Activated CD8-positive, alpha-beta memory T cell treated with anti-CD3 and anti-CD28 coated beads, Interleukin-2, amount 50 U/mL, for 4 hours (primary cell): Measurements from ENCODE around the gene ME3.
"Not testable (repeated sequence)": the region's sequence is repeated elsewhere in the genome, so short reads cannot be mapped to it uniquely, and the experiment has no call there.

ENCODE experiments used
- DNase-seq: peaks from one replicate; pipeline ENCODE4 v3.0.0-alpha.2; 2020

Gene ME3

DNA sequence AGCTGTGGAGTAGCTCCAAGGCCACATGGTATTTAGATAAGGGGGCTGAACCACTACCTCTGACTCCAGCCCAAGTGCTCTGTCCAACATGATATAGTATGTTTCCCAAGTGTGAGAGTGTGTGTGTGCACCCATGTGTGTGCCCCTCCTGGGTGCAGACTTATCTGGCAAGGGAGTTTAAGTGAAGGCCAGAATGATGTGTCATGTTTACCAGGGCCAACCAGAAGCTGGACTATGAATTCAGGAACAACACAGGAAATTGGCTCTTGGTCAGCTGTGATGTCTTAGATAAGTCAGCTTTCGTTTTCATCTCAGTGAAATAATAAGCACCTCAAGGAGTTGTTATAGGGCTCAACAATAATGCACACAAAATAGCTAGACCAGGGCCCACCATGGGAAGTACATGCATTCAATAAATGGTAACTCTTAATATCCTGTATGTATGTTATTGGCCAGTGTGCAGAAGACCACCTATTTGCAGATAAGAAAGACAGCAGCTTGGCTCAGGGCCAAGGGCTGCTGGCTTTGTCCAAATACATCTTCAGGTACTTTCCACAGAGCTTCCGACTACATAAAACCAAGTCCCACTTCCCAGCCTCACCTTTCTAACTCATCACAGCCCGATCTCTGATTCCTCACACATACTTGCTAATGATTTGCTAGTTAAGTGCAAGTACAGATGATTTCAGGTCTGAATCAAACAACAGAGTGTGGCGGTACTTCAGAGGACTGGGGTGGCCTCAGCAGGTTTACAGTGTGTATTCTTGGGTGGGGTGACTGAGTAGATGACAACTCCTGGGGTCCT, 120.9 kb downstream of the ME3 start:
- DNase-seq, result no peak

DNA sequence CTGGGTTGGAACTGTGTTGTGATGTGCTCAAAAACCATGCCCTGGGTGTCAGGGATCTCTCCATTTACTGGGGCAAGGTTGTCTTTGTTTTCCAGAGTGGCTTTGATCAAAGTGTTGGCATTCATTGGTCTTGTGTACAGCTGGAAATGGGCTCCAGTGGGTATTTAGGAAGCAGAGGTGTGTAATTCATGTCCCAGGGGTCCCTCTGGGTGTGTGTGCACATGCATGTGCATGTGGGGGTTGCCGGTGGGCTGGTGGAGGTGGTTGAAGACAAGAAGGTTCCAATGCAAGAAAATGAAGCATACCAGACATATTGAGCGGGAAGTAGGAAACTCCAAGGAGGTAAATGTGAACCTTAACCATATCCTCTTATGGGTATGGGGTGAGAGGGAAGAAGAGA, 121.7 kb downstream of the ME3 start:
- DNase-seq, result no peak

DNA sequence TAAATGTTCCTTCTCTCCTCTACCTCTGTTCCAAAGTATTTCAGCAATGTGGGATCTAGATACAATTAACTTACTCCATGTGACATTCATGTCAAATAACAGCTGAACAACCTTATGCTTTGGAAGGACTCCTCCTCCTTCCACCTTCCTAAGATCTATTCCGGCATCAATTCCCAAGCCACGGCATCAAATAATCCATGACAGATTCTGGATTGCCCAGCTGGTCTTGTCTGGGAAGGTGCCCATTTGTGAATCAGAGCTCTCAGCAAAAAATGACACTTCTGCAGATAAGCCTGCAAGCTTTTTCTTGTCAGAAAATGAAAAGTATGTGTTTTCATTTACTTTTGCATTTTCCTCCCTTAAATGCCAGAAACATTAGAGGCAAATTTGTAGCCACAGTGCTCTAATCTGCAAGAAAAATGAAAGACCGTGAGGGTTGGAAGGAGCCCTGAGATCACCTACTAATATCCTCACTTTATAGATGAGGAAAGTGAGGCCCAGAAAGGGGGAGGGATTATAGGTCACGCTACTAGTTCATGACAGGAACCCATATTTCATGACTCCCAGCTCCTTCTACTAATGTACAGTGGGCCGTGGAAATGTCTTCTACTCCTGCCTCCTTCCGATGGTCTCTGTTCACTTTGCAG, 124.0 kb downstream of the ME3 start:
- no peak for DNase-seq

DNA sequence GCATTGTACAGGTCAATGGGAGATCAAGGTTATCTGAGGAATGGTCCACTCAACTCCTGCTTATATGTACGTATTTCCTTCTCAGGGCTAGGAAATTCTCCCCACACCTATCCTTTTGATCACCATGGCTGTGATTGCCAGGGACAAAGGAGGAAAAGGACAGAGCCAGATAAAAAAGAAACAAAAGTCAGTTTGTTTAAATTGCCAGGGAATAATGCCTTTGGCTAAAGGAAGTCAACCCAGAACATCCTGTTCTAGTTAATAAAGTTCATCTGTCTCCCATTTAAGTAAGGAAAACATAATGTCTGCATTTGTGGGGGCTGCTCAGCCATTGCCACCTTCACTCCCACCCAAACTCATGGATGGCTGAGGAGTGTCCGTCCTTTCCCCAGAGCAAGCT, 124.7 kb downstream of the ME3 start:
- DNase-seq, result no peak

DNA sequence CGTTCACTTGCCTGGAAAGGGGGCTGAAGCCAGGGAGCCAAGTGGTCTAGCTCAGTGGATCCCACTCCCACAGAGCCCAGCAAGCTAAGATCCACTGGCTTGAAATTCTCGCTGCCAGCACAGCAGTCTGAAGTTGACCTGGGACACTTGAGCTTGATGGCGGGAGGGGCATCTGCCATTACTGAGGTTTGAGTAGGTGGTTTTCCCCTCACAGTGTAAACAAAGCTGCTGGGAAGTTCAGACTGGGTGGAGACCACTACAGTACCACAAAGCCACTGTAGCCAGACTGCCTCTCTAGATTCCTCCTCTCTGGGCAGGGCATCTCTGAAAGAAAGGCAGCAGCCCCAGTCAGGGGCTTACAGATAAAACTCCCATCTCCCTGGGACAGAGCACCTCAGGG, 131.1 kb downstream of the ME3 start:
- DNase-seq, result not testable (repeated sequence)

DNA sequence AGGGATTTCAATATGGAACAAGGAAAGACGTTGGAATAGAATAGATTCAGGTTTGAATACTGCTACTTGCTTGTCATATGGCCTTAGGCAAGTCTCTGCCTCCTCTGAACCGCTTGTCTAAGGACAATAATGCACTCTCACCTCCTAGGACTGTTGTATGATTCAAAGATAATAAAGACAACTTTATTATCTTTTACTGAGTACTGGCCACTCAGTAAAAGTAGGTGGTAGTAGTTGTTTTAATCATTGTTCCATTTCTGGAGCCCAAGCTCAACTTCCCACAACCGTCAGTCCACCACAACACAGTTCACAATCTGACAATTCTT, 134.2 kb downstream of the ME3 start:
- DNase-seq, result no peak

DNA sequence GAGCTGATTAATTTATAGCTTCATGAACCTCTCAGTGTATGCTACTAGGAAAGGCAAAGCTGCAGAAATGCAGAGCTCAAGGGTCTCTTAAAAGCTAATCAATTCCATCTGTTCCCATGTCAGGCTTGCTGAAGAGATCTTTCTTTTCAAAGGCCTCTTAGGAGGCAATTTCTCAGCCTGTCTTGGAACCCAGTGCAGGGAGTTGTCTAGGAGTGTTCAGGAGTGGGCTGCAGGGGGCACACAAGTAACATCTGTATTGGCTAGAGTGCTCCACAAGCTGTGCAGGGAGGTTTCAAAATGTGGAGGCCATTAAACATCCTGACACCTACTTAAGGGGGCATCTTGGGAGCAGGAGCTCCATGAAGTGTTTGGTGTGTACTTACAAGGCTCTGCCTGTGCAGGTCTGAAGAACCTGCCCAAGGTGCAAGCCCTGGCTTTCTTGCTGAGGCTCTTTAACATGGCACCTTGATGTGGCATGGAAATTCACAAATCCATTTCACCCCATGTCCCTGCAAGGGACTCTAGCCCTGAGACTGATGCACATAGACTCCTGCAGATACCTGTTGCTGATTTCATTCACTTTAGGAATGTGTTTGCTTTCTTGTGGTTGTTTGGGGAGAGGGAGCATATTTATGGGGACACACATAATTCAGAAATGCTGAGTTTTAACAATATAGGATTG, 134.7 kb downstream of the ME3 start:
- DNase-seq, result no peak

DNA sequence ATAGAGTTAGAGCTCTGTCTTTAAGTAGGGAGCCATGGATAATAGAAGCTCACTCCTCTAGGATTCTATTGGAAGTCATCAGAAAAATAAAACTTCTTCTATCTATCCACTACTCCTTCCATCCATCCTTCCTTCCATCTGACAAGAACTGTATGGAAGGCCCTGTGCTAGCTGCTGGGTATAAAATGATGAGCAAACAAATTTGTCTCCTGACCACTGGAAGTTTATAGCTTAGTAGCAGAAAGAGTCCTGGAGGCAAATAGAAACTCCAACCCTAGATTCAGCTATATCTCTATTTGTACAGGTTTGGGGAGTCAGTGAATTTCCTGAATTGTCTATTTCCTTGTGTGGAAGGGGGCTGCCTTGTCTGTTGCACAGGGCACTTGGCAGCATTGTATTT, 136.6 kb downstream of the ME3 start:
- no peak for DNase-seq

DNA sequence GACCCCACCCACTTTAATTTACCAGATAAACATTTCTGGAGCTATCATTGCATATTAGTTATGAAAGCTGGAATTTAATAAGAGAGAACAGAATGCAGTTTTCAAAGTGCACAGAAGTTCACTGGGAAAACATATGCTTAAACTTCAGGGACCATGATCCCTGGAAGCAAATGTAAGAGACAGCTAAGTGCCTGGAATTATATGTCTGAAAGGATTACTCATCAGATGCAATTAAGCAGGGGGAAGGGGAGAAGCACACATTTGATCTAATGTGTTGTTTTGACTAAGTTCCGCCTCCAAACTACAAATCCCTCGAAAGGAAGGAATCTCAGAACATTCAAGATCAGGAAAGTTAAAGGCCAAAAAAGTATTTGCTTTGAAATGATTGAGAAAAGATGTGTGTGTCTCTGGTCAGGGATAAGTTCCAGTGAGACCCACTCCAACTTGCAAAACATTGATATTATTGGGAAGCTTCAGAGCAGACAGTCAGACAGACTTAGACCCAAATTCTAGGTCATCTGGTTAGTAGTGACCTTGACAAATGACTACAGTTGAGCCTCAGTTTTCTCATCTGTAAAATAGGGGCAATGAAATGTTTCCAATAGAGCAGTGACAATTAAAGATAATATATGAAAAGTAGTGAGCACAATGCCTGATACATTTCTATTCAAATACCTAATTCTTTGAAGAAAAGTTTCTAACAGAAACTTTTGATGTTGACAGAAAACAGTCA, 147.6 kb downstream of the ME3 start:
- no peak for DNase-seq

DNA sequence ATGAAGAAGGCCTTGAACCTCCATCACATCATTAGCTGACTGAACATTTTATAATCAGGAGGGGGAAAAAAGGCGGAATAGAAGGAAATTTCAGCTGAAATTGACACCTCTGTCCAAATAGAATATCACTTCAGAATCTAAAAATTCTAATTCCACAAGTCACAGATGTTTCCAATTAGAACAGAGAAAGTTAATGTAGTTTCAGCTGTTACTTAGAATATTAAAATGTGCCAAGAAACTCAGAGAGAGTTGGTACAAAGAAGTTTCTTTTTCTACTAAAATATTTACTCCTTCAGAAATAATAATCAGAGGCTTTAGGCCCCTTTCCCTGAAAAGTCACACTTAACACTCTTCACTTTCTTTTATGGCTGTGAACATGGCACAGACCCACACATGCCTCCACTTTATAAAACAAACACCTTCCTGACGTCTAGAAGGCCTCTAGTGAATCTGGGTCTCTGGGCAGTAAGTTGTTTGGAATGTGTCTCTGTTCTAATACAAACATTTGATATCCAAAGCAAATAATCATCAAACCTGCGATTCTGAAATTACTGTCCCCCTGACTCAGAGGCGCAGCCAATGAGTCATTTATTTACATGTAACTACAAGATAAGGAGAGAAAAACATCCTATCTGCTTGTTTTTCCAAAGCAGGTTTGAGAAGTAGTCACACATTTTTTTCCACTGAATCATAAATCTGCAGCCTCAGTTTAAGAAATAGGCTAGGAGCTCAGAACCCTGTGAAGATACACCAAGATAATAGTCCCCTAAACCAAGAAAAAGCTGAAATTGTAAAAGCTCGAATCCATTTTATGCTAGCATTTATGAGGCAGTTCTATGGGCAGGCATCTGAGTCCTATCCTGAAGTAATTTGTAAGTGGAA, 148.4 kb downstream of the ME3 start:
- no peak for DNase-seq

DNA sequence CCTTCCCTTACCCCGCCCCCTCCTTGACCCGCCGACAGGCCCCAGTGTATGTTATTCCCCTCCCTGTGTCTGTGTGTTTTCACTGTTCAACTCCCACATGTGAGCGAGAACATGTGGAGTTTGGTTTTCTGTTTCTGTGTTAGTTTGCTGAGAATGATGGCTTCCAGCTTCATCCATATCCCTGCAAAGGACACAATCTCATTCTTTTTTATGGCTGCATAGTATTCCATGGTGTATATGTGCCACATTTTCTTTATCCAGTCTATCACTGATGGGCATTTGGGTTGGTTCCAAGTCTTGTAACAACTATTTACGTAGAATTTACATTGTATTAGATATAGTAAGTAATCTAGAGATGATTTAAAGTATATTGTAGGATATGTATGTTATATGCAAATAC, 149.9 kb downstream of the ME3 start:
- DNase-seq, result not testable (repeated sequence)

DNA sequence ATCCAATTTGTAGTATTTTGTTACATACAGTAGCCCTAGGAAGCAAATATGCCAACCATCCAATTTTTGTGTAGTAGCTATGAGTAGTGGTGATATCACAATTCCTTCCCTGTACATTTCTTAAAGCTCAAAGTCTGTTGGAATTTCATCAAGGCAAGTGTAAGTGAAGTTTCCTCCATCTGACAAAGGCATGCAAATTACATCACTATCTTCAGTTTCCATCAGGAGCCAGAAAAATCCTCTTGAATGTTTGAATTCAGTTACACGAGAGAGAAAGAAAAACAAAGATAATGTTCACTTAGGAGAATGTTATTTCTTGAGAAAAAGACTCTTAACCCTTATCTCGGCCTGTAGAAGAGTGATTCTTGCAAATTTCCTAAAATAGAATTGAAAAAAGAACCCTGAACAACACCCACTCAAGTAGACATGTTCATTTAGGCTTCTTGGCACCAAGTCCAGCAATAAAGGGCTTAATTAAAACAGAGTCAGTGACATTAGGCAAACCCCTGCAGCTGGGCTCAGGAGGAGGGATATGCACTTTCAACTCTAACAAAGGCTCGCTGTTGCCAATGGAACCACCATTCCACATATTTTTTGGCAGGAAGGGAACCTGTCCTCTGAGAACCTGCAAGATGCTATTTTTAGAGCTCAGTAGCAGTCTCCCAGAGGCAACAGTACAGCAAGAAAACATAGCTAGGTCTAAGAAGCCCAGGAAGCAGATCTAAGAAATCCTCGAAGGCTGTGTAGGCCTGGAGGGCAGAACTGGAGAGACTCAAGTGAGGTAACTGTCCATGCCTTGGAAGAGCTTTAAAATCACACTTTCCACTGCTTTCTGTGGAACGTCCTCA, 153.1 kb downstream of the ME3 start:
- no peak for DNase-seq

DNA sequence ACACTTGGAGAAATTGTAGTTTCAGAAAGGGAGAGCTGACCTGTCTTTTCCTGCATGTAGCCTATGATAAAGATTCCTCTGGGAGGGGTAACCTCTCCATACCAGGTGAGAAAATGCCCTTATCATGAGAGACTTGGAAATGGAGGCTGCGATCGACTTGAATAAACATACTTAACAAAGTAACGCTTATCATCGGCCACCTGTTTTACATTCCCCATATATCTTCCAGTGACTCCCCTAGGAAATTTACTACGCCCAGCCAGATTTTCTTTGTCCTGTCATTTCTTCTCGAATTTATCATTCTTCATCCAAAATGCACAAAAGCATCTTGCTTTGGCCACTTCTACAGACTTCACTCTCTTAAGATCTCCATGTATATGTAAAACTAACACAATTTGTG, 154.2 kb downstream of the ME3 start:
- DNase-seq, result no peak

DNA sequence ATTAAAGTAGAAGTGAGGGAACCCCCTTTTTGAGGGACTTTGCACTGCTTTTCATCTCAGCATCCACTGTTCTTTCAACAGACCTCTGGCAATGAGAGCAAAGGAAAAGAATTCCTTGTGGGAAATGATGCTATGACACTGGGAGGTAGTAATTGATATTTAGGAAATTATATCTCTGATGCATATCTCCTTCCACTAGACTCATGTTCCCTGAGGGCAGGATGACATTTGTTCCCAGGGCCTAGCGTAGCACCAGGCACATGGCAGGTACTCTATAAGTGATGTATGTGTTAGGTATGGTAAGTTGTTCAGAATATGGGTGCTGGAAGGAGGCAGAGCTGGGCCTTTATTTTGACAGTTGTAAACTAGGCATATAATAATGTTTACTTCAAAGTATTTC, 154.9 kb downstream of the ME3 start:
- no peak for DNase-seq

DNA sequence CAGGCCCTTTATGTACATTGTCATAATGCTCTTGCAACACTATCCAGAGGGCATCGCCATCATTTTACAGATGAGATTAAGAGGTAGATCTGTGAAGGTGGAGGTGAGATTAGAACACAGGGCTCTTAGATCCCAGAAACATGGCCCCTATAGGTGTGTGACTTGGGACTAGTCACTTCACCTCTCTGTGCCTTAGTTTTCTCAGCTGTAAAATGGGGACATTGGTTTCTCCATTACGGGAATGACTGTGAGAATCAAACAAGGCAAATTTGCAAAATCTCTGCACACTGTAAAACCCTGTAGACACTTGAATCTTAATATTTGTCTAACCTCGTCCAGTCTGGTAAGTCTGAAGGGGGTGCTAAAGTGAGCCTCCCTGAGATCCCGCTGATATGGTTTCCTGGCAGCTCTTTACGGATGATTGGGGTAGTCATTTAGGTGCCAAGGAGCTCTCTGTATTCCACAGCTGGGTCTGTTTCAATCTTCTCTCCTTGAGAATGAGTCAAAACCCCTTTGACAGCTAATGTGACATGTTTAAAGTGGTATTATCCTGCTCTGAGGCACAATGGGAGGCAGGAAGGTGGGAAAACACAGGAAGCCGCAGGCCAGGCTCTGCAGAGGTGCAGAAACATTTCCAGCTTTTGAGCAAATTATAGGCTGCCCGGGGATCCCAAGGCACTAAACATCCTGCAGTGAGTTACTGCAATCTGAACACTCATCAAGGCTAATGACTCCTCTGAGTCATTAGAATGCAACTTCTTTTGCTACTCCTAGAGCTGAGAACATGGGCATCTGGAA, 156.9 kb downstream of the ME3 start:
- DNase-seq, result no peak

DNA sequence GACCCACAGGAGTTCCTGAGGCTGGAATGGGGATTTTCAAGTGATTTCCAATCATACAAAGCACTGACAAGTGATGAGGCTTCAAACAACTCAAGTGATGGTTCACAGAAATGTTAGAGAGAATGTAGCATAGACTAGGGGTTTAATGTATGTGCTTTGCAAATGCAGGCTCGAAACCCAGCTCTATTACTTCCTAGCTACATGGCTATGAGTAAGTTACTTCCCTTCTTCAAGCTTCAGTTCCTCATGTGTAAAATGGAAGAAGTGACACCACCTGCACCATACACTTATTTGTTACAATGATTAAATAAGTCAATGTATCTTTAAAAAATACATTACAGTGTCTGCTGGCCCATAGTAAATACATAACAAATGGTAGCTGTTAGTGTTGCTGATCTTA, 158.0 kb downstream of the ME3 start:
- no peak for DNase-seq

DNA sequence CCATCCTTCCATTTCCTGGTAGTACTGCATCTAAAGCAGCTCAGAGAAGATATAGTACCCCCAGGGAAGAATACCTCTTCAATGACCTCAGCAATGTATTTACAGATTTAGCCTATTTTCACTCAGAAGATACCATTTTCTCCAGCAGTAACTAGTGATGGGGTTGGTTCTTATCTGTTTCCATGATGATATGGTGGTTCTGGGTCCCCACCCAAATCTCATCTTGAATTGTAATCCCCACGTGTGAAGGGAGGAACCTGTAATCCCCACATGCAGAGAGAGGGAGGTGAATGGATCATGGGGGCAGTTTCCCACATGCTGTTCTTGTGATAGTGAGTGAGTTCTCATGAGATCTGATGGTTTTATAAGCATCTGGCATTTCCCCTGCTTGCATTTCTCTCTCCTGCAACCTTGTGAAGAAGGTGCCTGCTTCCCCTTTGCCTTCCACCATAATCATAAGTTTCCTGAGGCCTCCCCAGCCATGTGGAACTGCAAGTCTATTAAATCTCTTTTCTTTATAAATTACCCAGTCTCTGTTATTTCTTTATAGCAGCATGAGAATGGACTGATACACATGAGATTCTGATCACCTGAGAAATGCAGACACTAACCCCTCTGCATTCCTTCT, 158.6 kb downstream of the ME3 start:
- no peak for DNase-seq

DNA sequence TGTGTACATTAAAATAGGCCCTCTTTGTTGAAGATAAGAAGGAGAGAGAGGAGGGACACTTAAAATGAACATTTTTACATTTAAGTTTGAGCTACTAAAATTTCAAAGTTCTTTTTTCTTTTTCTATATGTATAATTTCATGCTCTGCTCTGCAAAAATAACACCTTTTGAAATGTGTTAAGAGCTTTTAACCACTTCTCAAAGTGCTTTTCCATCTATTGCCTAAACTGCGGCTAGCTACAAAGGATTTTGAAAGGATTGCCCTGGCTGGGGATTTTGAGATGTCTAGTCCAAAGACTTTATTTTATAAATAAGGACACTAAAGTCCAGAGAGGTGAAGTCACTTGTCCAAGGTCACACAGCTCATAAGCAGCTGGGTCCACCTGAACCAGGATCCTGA, 159.3 kb downstream of the ME3 start:
- no peak for DNase-seq

DNA sequence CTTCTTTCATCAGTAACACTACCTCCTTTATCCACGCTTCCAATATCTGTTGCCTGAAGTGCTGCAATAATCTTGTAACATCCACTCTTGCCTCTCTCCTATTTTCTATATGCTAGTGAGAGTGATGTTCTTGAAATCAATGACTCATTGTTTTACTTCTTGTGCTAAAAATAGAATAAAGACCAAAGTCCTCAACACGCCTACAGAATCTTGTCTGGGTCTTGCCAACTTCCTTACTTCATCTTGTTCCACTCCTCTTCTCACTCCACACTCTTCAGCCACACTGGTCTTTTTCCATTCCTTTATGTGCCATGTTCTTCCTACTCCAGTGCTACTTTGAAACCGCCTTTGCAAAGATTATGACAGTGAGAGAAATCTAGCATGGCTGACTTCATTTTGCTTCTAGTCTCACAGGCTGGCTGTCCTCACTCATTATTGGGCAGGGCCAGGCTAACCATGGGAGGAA, 161.3 kb downstream of the ME3 start:
- DNase-seq, result no peak

DNA sequence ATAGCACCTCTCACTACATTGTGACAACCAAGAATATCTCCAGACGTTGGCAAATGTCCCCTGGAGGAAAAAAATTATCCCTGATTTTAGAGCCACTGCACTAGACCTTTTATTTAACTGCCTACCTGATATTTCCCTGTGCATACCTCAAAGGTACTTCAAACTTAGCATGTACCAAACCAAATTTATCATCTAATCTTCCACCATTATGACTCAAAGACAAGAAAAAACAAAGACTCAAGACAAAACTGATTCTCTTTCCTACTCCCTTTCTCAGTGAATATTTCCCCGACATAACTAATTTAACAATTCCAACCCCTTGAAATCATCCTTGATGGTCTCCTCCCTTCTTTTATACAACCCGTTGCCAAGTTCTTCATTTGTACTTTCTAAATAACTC, 161.7 kb downstream of the ME3 start:
- DNase-seq, result no peak
